Keratinocyte (primary cell): Measurements from ENCODE around the gene REXO1. TPM values are rescaled to one million over a fixed set of nuclear protein-coding genes. Genes with fewer than 3 reads are reported as not detected.
A peak's percentile ranks its signal among the peaks of the same experiment; 100 is the strongest.

Experiments
- DNase-seq: peaks from one replicate; pipeline ENCODE4 v3.0.0-alpha.2; 2011; ENCODE audit warnings: low read depth, missing footprints, low spot score
- FAIRE-seq: peaks from 2 replicates; lab custom pipeline; 2011; peaks lifted over from hg19 to GRCh38; lab: Jason Lieb, UNC
- H2AFZ ChIP-seq: 2 replicates; pipeline ENCODE4 v1.6.0; 2012; ENCODE audit warnings: low read length, control low read depth, inconsistent platforms; ENCODE audit not compliant: control insufficient read depth
- H3K27ac ChIP-seq: 2 replicates; pipeline ENCODE4 v1.5.1; 2011; ENCODE audit warnings: low read length; ENCODE audit not compliant: control insufficient read depth, insufficient read depth
- H3K27me3 ChIP-seq: 3 replicates; pipeline ENCODE4 v1.6.0; 2011; ENCODE audit warnings: low read length; ENCODE audit not compliant: control insufficient read depth, insufficient read depth; ENCODE audit errors: extremely low read depth
- H3K36me3 ChIP-seq, 2 experiments: 2 replicates in 1 of 2; 3 replicates in 1 of 2; pipeline ENCODE4 v1.5.1; 2011; ENCODE audit warnings: low read length in 2 of 2, mild to moderate bottlenecking in 1 of 2; ENCODE audit not compliant: control insufficient read depth in 2 of 2, insufficient read depth in 2 of 2; ENCODE audit errors: extremely low read depth in 1 of 2
- H3K4me1 ChIP-seq: 3 replicates; pipeline ENCODE4 v1.5.1; 2011; ENCODE audit warnings: low read length; ENCODE audit not compliant: control insufficient read depth, insufficient read depth; ENCODE audit errors: extremely low read depth
- H3K4me2 ChIP-seq: 3 replicates; pipeline ENCODE4 v1.6.0; 2011; ENCODE audit warnings: low read depth, low read length; ENCODE audit not compliant: control insufficient read depth, insufficient read depth; ENCODE audit errors: extremely low read depth
- H3K4me3 ChIP-seq, 3 experiments: fragments of 200-600 bp in 1 of 3; sonication (generic) in 1 of 3; 2 replicates in 2 of 3; 3 replicates in 1 of 3; pipeline ENCODE4 v1.5.1; 2011 to 2016; ENCODE audit warnings: low read length in 3 of 3, mild to moderate bottlenecking in 3 of 3, control low read depth in 2 of 3, inconsistent platforms in 1 of 3, low read depth in 1 of 3, mixed read lengths in 1 of 3, mixed run types in 1 of 3, moderate library complexity in 1 of 3; ENCODE audit not compliant: control insufficient read depth in 2 of 3, insufficient read depth in 2 of 3; ENCODE audit errors: extremely low read depth in 1 of 3
- H3K79me2 ChIP-seq: 2 replicates; pipeline ENCODE4 v1.6.0; 2012; ENCODE audit warnings: low read length; ENCODE audit not compliant: control insufficient read depth, insufficient read depth
- H3K9ac ChIP-seq: 3 replicates; pipeline ENCODE4 v1.6.0; 2011; ENCODE audit warnings: low read length; ENCODE audit not compliant: control insufficient read depth, insufficient read depth; ENCODE audit errors: extremely low read depth
- H3K9me1 ChIP-seq: 3 replicates; pipeline ENCODE4 v1.6.0; 2011; ENCODE audit warnings: low read length; ENCODE audit not compliant: control insufficient read depth, insufficient read depth; ENCODE audit errors: extremely low read depth
- H3K9me3 ChIP-seq: 2 replicates; pipeline ENCODE4 v1.5.1; 2012; ENCODE audit warnings: low read depth, low read length; ENCODE audit not compliant: control insufficient read depth
- H4K20me1 ChIP-seq: 3 replicates; pipeline ENCODE4 v1.6.0; 2011; ENCODE audit warnings: low read length; ENCODE audit not compliant: control insufficient read depth, insufficient read depth; ENCODE audit errors: extremely low read depth
- CTCF ChIP-seq, 3 experiments: IDR thresholded peaks in 1 of 3; conservative IDR thresholded peaks in 1 of 3; optimal IDR thresholded peaks in 1 of 3; 2 replicates in 2 of 3; 3 replicates in 1 of 3; pipeline versions ENCODE3 to v1.5.1; 2011; ENCODE audit warnings: low read length in 3 of 3, mild to moderate bottlenecking in 3 of 3, moderate library complexity in 2 of 3, control low read depth in 1 of 3, inconsistent platforms in 1 of 3; ENCODE audit not compliant: insufficient read depth in 2 of 3; ENCODE audit errors: extremely low read depth in 1 of 3
- EZH2 ChIP-seq: IDR thresholded peaks from one replicate; pipeline ENCODE4 v1.6.1; 2012; ENCODE audit warnings: inconsistent platforms, mild to moderate bottlenecking, low read length, moderate library complexity
- dilution Hi-C: fragments of 300-500 bp; cut with MboI; formaldehyde crosslinking; loops from one replicate; pipeline ENCODE4 v1.7.0; 2020; ENCODE audit warnings: low sequenced_read_pairs; ENCODE audit not compliant: extremely low pct_ligation_motif_present
- polyA plus RNA-seq, 5 experiments: library from polyadenylated mRNA; depleted of rRNA in 3 of 5; stranded (reverse) in 3 of 5; stranded (forward) in 1 of 5; unstranded in 1 of 5; fragments of >200 nt; gene quantifications; 1 replicate in 1 of 5; 2 replicates in 3 of 5; 3 replicates in 1 of 5; pipeline versions ENCODE4 v1.2.1 to v1.2.3, GENCODE V29; 2011 to 2012; ENCODE audit warnings: missing spikeins in 2 of 5, low read depth in 1 of 5, low replicate concordance in 1 of 5

REXO1 gene
- polyA plus RNA-seq, 1 donor (not counting 4 experiments of a cell fraction or from before 2014, with no cell fraction given), result 6.1 TPM

- H4K20me1 ChIP-seq, result peaks cover 20% of the 10 kb centered on the region
- no peaks in the 10 kb centered on the region for H3K9me1 ChIP-seq
- no peak for FAIRE-seq
- DNase-seq, result no peak
- H3K9ac ChIP-seq, result peak overlapping the region; percentile 84
- no peak overlapping the region for H2AFZ ChIP-seq
- peak overlapping the region; percentile 76 to 92 (median 88) for H3K4me3 ChIP-seq
- no peaks in the 10 kb centered on the region for H3K36me3 ChIP-seq
- peak overlapping the region; percentile 58 for H3K27ac ChIP-seq
- no peaks in the 10 kb centered on the region for H3K27me3 ChIP-seq
- TF ChIP-seq CTCF (optimal IDR thresholded peaks at IDR 0.05 in 1 of 3, IDR thresholded peaks at IDR 0.05 in 1 of 3, conservative IDR thresholded peaks at IDR 0.05 in 1 of 3; ENCODE audit: extremely low read depth in 1 of 3, insufficient read depth in 2 of 3, low read length in 3 of 3) (no peak), EZH2 (no peak)
- no peaks in the 10 kb centered on the region for H3K9me3 ChIP-seq
- dilution Hi-C loops, result no loop called here
- peaks cover 36% of the 10 kb centered on the region for H3K4me1 ChIP-seq
- peaks cover 52% of the 10 kb centered on the region for H3K79me2 ChIP-seq
- H3K4me2 ChIP-seq, result peak overlapping the region; percentile 92
Observed at GRCh38 chr19:1862424-1863327, 14.4 kb upstream of the REXO1 start.

GRCh38 chr19:1862068-1862423 lies 13.8 kb upstream of the REXO1 start:
- H3K9ac ChIP-seq, result peak overlapping the region; percentile 84
- DNase-seq (no peak), FAIRE-seq (no peak)
- dilution Hi-C loops, result no loop called here
- H3K27ac ChIP-seq, result peak overlapping the region; percentile 58
- TF ChIP-seq EZH2, result no peak
- no peak for TF ChIP-seq CTCF (optimal IDR thresholded peaks at IDR 0.05 in 1 of 3, IDR thresholded peaks at IDR 0.05 in 1 of 3, conservative IDR thresholded peaks at IDR 0.05 in 1 of 3; ENCODE audit: extremely low read depth in 1 of 3, insufficient read depth in 2 of 3, low read length in 3 of 3)
- no peaks in the 10 kb centered on the region for H3K9me3 ChIP-seq
- H3K36me3 ChIP-seq, result no peaks in the 10 kb centered on the region
- no peaks in the 10 kb centered on the region for H3K27me3 ChIP-seq
- peaks cover 39% of the 10 kb centered on the region for H3K4me1 ChIP-seq
- peaks cover 55% of the 10 kb centered on the region for H3K79me2 ChIP-seq
- peak overlapping the region; percentile 76 to 92 (median 88) for H3K4me3 ChIP-seq
- peak overlapping the region; percentile 92 for H3K4me2 ChIP-seq
- no peak overlapping the region for H2AFZ ChIP-seq
- H3K9me1 ChIP-seq, result no peaks in the 10 kb centered on the region
- peaks cover 20% of the 10 kb centered on the region for H4K20me1 ChIP-seq
